HG03575 (cell line): ENCODE measurements around the gene SDF4.

Experiments
- ATAC-seq: cut with Tn5 transposase; IDR thresholded peaks from one replicate; pipeline ENCODE4 v1.9.1; 2021; ENCODE audit not compliant: unreplicated experiment, insufficient number of reproducible peaks, low FRiP score; ENCODE audit errors: extremely low read depth

Gene SDF4, protein sequence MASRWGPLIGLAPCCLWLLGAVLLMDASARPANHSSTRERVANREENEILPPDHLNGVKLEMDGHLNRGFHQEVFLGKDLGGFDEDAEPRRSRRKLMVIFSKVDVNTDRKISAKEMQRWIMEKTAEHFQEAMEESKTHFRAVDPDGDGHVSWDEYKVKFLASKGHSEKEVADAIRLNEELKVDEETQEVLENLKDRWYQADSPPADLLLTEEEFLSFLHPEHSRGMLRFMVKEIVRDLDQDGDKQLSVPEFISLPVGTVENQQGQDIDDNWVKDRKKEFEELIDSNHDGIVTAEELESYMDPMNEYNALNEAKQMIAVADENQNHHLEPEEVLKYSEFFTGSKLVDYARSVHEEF

DNA sequence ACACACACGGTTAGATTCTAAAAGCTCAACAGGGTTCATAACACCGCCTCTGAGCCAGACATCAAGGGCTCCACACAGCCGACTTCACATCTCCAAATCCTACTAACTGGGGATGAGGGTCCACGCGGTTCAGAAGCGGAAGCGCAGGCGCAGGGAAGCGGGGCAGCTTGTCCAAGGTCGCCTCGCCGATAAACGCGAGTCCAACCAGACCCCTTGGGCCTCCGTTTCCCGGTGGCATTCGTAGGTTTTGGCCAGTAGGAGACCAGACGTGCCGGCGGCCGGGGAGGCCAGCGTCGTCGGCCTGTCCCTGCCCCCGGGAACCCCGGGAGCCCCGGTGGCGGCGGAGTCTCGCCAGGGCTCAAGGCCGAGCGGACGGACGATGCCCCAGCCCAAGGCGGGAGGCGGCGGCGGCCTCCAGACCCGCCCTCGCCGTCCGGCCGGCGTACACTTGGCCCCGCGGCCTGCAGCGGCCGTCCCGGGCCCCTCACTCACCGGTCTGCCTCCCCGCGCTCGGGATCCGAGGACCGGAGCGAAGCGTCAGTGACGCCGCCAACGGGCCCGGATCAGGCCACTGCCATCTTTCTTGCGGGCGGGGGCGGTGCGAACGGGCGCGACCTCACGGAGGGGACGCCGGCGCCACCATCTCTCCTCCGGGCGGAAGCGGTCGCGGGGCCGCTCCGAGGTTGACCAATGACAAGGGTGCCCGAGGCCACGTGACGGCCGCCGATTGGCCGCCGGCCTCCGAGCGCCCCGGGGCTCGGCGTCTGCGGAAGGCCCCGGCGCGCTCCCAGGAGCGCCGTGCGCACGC is at the start of gene SDF4:
TSS of gene SDF4 (minus strand) at position 602 of the 808 bp plus-strand sequence. CDS start 3,229 bp downstream, outside the sequence.
- peak; percentile 43 for ATAC-seq

DNA sequence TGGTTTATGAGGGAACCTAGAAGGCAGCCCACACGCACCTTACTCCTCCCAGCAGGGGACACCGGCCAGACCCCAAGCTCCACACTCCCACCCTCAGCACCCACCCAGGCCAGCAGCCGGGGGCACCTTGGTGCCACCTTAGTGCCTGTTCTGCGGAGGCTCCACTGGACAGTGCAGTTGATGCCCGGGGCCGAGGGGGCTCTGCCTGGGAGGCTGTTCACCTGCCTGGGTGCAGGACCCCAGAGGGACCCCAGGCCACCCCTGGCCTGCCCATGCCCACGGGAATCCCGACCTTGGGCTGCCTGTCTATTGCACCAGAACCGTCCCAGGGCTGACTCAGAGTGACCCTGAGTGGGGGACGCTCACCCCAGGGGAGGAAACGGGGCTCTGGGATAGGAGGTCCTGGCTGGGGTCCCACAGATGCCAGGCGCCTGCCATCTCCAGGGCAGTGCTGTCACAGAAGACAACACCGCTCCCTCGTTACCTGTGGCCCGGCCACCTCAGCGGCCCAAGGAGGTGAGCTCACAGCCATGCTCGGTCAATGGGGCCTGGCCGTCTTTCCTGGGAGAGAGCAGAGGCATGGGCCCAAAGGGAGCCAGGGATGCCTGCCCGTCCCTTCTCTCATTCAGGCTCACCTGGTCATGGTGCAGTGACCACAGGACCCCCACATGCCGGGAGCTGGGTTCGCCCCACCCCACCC is 49.1 kb upstream of the SDF4 start:
- ATAC-seq = no peak

- ATAC-seq = no peak
These were observed 47.2 kb upstream of the SDF4 start for GRCh38 chr1:1279028-1279427.

DNA sequence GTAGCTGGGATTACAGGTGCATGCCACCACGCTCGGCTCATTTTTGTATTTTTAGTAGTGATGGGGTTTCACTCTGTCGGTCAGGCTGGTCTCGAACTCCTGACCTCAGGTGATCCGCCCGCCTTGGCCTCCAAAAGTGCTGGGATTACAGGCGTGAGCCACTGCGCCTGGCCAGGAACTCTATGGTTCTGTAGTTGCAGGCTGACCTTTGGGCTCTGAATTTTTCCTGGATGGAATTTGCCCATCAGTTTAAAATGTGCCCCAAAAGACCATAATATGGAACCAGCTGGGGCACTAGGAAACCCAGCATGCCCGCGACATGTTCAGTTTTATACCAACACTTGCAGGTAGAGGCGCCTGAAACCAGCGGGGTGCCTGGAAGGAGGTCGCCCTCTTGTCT is 46.8 kb upstream of the SDF4 start:
- ATAC-seq = no peak

DNA sequence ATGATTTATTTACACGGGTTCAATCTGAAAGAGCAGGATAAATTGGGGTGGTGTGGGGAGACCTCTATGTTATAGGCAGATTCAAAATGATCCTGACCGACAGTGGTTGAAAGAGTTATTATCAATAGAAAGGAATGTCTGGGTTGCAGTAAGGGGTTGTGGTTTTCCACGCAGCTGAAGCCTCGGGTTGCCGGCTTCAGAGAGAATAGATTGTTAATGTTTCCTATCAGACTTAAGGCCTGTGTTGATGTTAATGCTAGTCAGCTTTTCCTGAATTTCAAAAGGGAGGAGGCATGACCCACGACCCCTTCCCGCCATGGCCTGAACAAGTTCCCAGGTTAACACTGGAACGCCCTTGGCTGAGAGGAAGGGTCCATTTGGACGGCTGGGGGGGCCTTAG is 44.0 kb upstream of the SDF4 start:
- no peak for ATAC-seq

GRCh38 chr1:1274931-1275431 is 43.2 kb upstream of the SDF4 start:
- ATAC-seq = no peak

DNA sequence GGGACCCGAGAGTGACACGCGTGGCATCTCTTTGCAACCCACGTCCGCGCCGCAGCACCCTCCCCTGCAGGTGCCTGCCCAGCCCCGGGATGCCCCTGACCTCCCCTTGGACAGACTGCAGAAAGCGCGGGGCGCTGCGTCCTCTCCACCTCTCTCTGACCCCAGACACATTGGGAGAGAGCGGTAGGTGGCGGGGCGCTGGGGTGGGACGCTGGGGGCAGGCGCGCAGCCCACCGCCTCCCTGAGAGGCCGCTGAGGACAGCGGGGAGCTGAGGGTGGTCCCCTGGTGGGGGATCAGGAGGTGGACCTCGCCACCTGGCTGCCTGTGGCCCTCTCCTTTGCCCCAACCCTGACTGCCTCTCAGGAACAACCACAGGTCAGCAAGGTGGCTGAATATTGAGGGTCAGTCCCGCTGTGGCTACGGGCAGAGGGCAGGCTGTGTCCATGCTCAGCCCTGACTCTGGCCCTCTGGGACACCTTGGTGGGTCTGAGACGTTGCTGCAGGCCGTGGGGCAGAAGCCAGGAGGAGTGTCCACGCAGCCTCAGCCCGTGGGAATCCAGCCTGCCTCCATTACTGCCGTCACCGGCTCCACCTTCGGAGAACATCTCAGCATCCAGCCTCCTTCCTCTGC is 42.6 kb upstream of the SDF4 start:
- ATAC-seq = no peak

- ATAC-seq = no peak
These were observed 41.9 kb upstream of the SDF4 start, which contains the start of gene UBE2J2 for GRCh38 chr1:1273512-1274298. Gene UBE2J2 (minus strand): TSS chr1:1273854. CDS start chr1:1267992, 5,862 bp downstream.

- no peak for ATAC-seq
These were observed 41.4 kb upstream of the SDF4 start for GRCh38 chr1:1273209-1273511.

GRCh38 chr1:1272341-1273208 is 40.8 kb upstream of the SDF4 start:
- ATAC-seq = no peak

GRCh38 chr1:1270813-1271212 is 39.0 kb upstream of the SDF4 start:
- ATAC-seq = no peak

GRCh38 chr1:1268284-1268682 is 36.5 kb upstream of the SDF4 start:
- no peak for ATAC-seq

- no peak for ATAC-seq
These were observed 35.9 kb upstream of the SDF4 start for GRCh38 chr1:1267488-1268283.

DNA sequence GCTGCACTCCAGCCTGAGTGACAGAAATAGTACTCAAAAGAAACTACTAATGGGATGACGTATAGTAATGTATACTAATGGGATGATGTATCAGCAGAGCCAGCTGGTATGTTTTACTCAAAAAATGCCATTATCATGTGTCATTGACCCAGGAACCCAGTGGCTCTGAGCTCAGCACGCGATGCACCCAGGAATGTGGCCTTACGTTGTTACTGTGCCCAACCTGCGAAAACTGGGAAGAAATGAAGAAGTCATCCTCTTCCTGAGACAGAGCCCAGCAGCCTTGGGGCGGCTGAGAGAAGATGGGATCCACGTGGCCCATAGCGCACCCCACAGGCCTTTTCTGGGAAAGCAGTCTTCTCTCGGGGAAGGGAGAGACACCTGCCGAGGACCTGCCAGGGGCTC is 33.1 kb upstream of the SDF4 start:
- no peak for ATAC-seq

DNA sequence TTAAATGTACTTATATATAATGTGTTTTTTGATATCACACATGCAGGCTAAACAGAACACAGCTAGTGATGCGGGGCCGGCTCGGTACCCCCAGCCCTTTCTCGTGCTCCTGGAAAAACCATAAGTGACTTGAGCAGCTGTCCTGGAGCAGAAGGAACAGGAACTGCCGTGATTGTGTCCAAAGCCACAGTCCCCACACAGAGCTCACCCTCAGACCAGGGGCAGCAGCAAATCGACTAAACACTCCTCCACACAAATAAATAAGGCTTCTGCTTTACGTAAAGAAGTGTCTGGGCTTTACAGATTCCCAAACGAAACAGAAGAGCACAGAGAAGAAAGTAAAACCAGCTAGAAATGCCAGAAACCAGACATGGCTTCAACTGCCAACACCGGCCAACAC is 32.2 kb upstream of the SDF4 start:
- ATAC-seq = no peak

DNA sequence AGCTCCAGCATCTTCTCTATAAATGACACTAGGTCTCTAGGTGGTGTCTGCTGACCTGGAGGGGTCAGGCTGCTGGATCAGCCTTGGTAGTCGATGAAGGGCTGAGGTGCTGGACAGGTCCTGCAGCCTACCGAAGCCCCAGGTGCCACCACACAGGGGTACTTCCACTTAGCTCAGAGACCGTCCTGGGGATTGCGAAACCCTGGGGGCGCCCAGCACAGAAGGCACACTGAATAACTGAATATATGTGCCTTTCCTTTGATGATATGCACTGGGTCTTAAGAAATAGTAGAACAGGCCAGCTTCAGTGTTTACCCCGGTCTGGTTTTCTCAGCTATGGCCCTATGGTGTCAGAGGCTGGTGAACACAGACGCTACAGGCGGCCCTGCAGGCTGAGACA is 31.0 kb upstream of the SDF4 start:
- ATAC-seq = no peak

GRCh38 chr1:1262071-1262470 is 30.3 kb upstream of the SDF4 start:
- no peak for ATAC-seq
